HG03045 (cell line): Measurements from ENCODE around the gene MACROH2A1.

Experiments
- ATAC-seq: cut with Tn5 transposase; IDR thresholded peaks from one replicate; pipeline ENCODE4 v1.9.1; 2021; ENCODE audit warnings: mild to moderate bottlenecking, moderate library complexity; ENCODE audit not compliant: unreplicated experiment

Gene MACROH2A1

GRCh38 chr5:135319458-135319857 lies 79.6 kb downstream of the MACROH2A1 start:
- no peak for ATAC-seq

GRCh38 chr5:135318924-135319323 lies 80.1 kb downstream of the MACROH2A1 start:
- no peak for ATAC-seq

- no peak for ATAC-seq
Measured at GRCh38 chr5:135318037-135318436, 81.0 kb downstream of the MACROH2A1 start.

- no peak for ATAC-seq
Measured at GRCh38 chr5:135317286-135317685, 81.7 kb downstream of the MACROH2A1 start.

- no peak for ATAC-seq
Measured at GRCh38 chr5:135315386-135315785, 83.6 kb downstream of the MACROH2A1 start.

GRCh38 chr5:135313946-135314345 lies 85.1 kb downstream of the MACROH2A1 start:
- ATAC-seq: no peak

- no peak for ATAC-seq
Measured at GRCh38 chr5:135313405-135313804, 85.6 kb downstream of the MACROH2A1 start.

- no peak for ATAC-seq
Measured at GRCh38 chr5:135312255-135312935, 86.6 kb downstream of the MACROH2A1 start.

- no peak for ATAC-seq
Measured at GRCh38 chr5:135310328-135310989, 88.6 kb downstream of the MACROH2A1 start.

GRCh38 chr5:135309391-135310327 lies 89.4 kb downstream of the MACROH2A1 start:
- no peak for ATAC-seq

GRCh38 chr5:135308752-135309151 lies 90.3 kb downstream of the MACROH2A1 start:
- ATAC-seq: no peak

- ATAC-seq: no peak
Measured at GRCh38 chr5:135308245-135308644, 90.8 kb downstream of the MACROH2A1 start.

- ATAC-seq: no peak
Measured at GRCh38 chr5:135307143-135307903, 91.7 kb downstream of the MACROH2A1 start.

GRCh38 chr5:135306557-135306956 lies 92.5 kb downstream of the MACROH2A1 start:
- no peak for ATAC-seq

- no peak for ATAC-seq
Measured at GRCh38 chr5:135304352-135305221, 94.4 kb downstream of the MACROH2A1 start.

- no peak for ATAC-seq
Measured at GRCh38 chr5:135303582-135304173, 95.4 kb downstream of the MACROH2A1 start.

- no peak for ATAC-seq
Measured at GRCh38 chr5:135296900-135297816, 101.9 kb downstream of the MACROH2A1 start.

GRCh38 chr5:135295852-135296251 lies 103.2 kb downstream of the MACROH2A1 start:
- no peak for ATAC-seq
